Chondrocyte (in vitro differentiated cells): Measurements from ENCODE around the gene RPS14. TPM values are rescaled to one million over a fixed set of nuclear protein-coding genes. Genes with fewer than 3 reads are reported as not detected.

Source experiments
- DNase-seq: peaks from one replicate; pipeline ENCODE4 v3.0.0; 2021; ENCODE audit warnings: mixed read lengths, low spot score
- H3K27ac Mint-ChIP-seq: one replicate; pipeline ENCODE4 v1.8.0; 2021; ENCODE audit warnings: mild to moderate bottlenecking, moderate library complexity, mixed read lengths; ENCODE audit not compliant: unreplicated experiment
- H3K27me3 Mint-ChIP-seq: 2 replicates; pipeline ENCODE4 v1.8.0; 2021; ENCODE audit warnings: low read depth, mixed read lengths
- H3K36me3 Mint-ChIP-seq: 2 replicates; pipeline ENCODE4 v1.8.0; 2021; ENCODE audit warnings: low read depth, mixed read lengths
- H3K4me1 Mint-ChIP-seq: 2 replicates; pipeline ENCODE4 v1.8.0; 2021; ENCODE audit warnings: low read depth, mild to moderate bottlenecking, mixed read lengths
- H3K4me3 Mint-ChIP-seq: one replicate; pipeline ENCODE4 v1.8.0; 2021; ENCODE audit warnings: mild to moderate bottlenecking, moderate library complexity, mixed read lengths; ENCODE audit not compliant: unreplicated experiment
- H3K9me3 Mint-ChIP-seq: 2 replicates; pipeline ENCODE4 v1.8.0; 2021; ENCODE audit warnings: low read depth, mixed read lengths
- total RNA-seq: library from RNA; stranded (reverse); gene quantifications from 3 replicates; pipeline ENCODE4 v1.2.1, GENCODE V29; 2021
- TF ChIP-seq, protein P1 (sequence below): fragments of 200-600 bp; sonication (generic); IDR thresholded peaks from 2 replicates; pipeline ENCODE4 v1.5.0; 2021; ENCODE audit warnings: antibody characterized with exemption, mild to moderate bottlenecking, moderate library complexity

The RPS14 gene
- total RNA-seq, 1 donor from 2014 or later, result 1,121 TPM

DNA sequence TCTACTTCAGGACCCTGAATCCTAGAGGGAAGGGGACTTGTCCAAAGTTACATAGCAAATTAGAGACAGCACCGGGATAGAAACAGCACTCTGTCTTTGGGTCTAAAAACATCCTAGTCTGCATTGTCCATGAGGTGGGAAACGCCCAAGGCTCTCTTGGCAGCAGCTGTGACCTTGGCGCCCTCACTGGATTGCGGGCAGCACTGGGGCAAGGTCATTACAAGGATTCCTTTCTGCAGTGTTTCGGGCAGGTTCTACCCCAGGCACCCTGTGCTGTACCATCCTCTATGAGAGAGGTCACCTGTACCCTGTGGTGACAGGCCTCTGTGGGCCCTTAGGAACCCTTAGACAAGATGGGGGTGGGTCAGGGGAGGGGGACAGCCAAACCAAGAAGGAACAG is 45.4 kb downstream of the RPS14 start:
- Mint-ChIP-seq H3K4me3 (no peak overlapping the region), H3K4me1 (peaks cover 2% of the 10 kb centered on the region), H3K9me3 (no peaks in the 10 kb centered on the region), H3K27me3 (no peaks in the 10 kb centered on the region), H3K27ac (no peak overlapping the region), H3K36me3 (peaks cover 14% of the 10 kb centered on the region)
- no peak for DNase-seq
- TF ChIP-seq, protein P1, sequence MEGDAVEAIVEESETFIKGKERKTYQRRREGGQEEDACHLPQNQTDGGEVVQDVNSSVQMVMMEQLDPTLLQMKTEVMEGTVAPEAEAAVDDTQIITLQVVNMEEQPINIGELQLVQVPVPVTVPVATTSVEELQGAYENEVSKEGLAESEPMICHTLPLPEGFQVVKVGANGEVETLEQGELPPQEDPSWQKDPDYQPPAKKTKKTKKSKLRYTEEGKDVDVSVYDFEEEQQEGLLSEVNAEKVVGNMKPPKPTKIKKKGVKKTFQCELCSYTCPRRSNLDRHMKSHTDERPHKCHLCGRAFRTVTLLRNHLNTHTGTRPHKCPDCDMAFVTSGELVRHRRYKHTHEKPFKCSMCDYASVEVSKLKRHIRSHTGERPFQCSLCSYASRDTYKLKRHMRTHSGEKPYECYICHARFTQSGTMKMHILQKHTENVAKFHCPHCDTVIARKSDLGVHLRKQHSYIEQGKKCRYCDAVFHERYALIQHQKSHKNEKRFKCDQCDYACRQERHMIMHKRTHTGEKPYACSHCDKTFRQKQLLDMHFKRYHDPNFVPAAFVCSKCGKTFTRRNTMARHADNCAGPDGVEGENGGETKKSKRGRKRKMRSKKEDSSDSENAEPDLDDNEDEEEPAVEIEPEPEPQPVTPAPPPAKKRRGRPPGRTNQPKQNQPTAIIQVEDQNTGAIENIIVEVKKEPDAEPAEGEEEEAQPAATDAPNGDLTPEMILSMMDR, result no peak

GRCh38 chr5:150402901-150403342 is 46.6 kb downstream of the RPS14 start:
- TF ChIP-seq, protein P1, result no peak
- no peak overlapping the region for H3K27ac Mint-ChIP-seq
- no peaks in the 10 kb centered on the region for H3K9me3 Mint-ChIP-seq
- H3K27me3 Mint-ChIP-seq, result no peaks in the 10 kb centered on the region
- peaks cover 21% of the 10 kb centered on the region for H3K36me3 Mint-ChIP-seq
- no peak for DNase-seq
- H3K4me1 Mint-ChIP-seq, result peaks cover 8% of the 10 kb centered on the region
- H3K4me3 Mint-ChIP-seq, result no peak overlapping the region

GRCh38 chr5:150402229-150402773 is 47.2 kb downstream of the RPS14 start:
- Mint-ChIP-seq H3K27ac (no peak overlapping the region), H3K4me3 (no peak overlapping the region), H3K4me1 (peaks cover 8% of the 10 kb centered on the region), H3K27me3 (no peaks in the 10 kb centered on the region), H3K9me3 (no peaks in the 10 kb centered on the region), H3K36me3 (peaks cover 21% of the 10 kb centered on the region)
- no peak for DNase-seq
- TF ChIP-seq, protein P1, result no peak

- peaks cover 8% of the 10 kb centered on the region for H3K4me1 Mint-ChIP-seq
- no peak overlapping the region for H3K4me3 Mint-ChIP-seq
- H3K27me3 Mint-ChIP-seq, result no peaks in the 10 kb centered on the region
- TF ChIP-seq, protein P1, result no peak
- no peaks in the 10 kb centered on the region for H3K9me3 Mint-ChIP-seq
- no peak for DNase-seq
- H3K27ac Mint-ChIP-seq, result no peak overlapping the region
- H3K36me3 Mint-ChIP-seq, result peaks cover 21% of the 10 kb centered on the region
Observed at GRCh38 chr5:150401376-150402228, 47.9 kb downstream of the RPS14 start.

- H3K9me3 Mint-ChIP-seq, result no peaks in the 10 kb centered on the region
- H3K27ac Mint-ChIP-seq, result no peak overlapping the region
- no peak overlapping the region for H3K4me3 Mint-ChIP-seq
- H3K4me1 Mint-ChIP-seq, result peaks cover 8% of the 10 kb centered on the region
- TF ChIP-seq, protein P1, result no peak
- no peak for DNase-seq
- H3K27me3 Mint-ChIP-seq, result no peaks in the 10 kb centered on the region
- peaks cover 27% of the 10 kb centered on the region for H3K36me3 Mint-ChIP-seq
Observed at GRCh38 chr5:150401076-150401375, 48.5 kb downstream of the RPS14 start.
